ENCODE results near the gene AFG3L2. TPM values are rescaled to one million over a fixed set of nuclear protein-coding genes. Genes with fewer than 3 reads are reported as not detected.

AFG3L2 gene
- total and polyA plus RNA-seq, 10 donors = 16.0 to 42.4 (median 33.9) TPM

DNA sequence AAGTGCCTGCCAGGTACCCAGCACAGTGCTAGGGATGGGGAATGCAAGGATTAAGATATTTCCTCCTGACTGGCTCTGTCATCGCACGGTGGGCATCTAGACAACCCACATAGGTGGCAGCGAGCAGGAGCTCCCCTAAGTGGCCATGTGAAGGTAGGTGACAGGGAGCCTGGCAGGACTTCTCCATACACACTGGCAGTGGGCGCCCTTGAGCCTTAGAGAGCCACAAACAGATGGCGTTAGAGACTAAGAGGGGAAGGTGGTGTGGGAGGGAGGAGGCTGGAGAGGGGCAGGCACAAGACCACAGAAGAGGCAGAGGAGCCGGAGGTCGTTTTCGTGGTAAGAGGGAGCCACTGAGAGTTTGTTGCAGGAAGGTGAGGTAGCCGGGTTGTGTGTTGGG lies 45.9 kb upstream of the AFG3L2 start:
- intact Hi-C loops (cut with DNase I; ENCODE audit: low total_unique reads) = no loop called here
- no peak for DNase-seq
- H3K4me3 ChIP-seq = no peak overlapping the region
- peaks cover 0 to 20% (median 14%) of the 10 kb centered on the region in 6 donors for H3K4me1 ChIP-seq
- TF ChIP-seq POLR2A (IDR thresholded peaks at IDR 0.05) (no peak), POLR2AphosphoS5 (IDR thresholded peaks at IDR 0.05) (no peak)
- TF ChIP-seq, protein P1, sequence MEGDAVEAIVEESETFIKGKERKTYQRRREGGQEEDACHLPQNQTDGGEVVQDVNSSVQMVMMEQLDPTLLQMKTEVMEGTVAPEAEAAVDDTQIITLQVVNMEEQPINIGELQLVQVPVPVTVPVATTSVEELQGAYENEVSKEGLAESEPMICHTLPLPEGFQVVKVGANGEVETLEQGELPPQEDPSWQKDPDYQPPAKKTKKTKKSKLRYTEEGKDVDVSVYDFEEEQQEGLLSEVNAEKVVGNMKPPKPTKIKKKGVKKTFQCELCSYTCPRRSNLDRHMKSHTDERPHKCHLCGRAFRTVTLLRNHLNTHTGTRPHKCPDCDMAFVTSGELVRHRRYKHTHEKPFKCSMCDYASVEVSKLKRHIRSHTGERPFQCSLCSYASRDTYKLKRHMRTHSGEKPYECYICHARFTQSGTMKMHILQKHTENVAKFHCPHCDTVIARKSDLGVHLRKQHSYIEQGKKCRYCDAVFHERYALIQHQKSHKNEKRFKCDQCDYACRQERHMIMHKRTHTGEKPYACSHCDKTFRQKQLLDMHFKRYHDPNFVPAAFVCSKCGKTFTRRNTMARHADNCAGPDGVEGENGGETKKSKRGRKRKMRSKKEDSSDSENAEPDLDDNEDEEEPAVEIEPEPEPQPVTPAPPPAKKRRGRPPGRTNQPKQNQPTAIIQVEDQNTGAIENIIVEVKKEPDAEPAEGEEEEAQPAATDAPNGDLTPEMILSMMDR (IDR thresholded peaks at IDR 0.05 in 8 of 11, conservative IDR thresholded peaks at IDR 0.05 in 3 of 11) = no peak
- H3K9me3 ChIP-seq = no peaks in the 10 kb centered on the region
- H3K36me3 ChIP-seq = no peaks in the 10 kb centered on the region
- no peak overlapping the region for H3K27ac ChIP-seq
- WGBS, 5 donors = 51 to 62% (median 59%) methylated on average over 9 of the region's 9 CpGs
- peaks cover 0 to 14% (median 0%) of the 10 kb centered on the region in 7 donors for H3K27me3 ChIP-seq (replicated peaks in 1 of 7)

DNA sequence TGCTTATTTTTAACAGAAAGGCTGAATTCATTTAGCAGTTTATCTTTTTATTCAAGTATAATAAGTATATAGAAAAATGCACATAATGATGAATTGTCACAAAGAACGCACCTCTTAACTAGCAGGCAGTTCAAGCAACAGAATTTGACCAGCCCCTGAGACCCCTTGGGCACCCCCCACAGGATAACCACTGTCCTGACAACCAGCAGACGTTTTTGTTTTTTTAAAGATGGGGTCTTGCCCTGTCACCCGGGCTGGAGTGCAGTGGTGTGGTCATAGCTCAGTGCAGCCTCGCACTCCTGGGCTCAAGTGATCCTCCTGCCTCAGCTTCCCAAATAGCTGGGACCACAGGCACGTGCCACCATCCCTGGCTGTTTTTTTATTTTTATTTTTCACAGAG lies 44.7 kb upstream of the AFG3L2 start:
- intact Hi-C loops (cut with DNase I; ENCODE audit: low total_unique reads) = no loop called here
- TF ChIP-seq POLR2AphosphoS5 (IDR thresholded peaks at IDR 0.05) (no peak), POLR2A (IDR thresholded peaks at IDR 0.05) (no peak)
- TF ChIP-seq, protein P1 (IDR thresholded peaks at IDR 0.05 in 8 of 11, conservative IDR thresholded peaks at IDR 0.05 in 3 of 11) = no peak
- peaks cover 0 to 20% (median 14%) of the 10 kb centered on the region in 6 donors for H3K4me1 ChIP-seq
- no peak overlapping the region for H3K27ac ChIP-seq
- H3K36me3 ChIP-seq = no peaks in the 10 kb centered on the region
- 74 to 86% (median 78%) methylated on average over 5 of the region's 5 CpGs for whole genome bisulfite sequencing, 5 donors
- H3K4me3 ChIP-seq = no peak overlapping the region
- DNase-seq = no peak
- H3K27me3 ChIP-seq (replicated peaks in 1 of 7) = peaks cover 0 to 14% (median 0%) of the 10 kb centered on the region in 7 donors
- H3K9me3 ChIP-seq = no peaks in the 10 kb centered on the region

DNA sequence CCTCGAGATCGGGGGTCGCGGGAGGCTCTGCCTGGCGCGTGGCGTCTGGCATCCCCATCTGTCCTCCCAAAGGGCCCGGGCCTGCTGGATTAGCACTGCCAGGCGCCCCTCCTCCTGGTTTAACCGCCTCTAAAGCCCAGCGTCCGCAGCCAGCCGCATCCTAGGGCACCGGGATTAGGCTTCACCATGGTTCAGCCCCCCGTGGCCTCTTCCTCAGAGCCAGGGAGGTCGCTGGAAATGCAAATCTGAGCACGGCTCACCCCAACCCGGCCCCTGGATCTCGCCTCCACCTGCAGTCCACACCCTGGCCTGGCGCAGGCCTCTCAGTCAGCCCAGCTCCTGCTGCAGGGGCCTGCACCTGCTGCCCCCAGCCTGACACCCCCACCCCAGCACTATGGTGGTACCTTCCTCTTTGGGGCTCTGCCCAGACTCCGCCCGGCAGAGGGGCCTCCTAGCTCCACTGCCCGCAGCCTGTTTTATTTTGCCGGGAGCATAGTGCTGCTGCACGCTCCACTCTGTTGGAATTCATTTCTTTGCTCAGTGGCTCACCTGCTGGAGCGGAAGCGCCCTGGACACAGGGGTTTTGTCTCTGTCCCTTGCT lies 43.9 kb upstream of the AFG3L2 start:
- Histone ChIP-seq H3K27me3 (replicated peaks in 1 of 7) (peaks cover 0 to 14% (median 0%) of the 10 kb centered on the region in 7 donors), H3K4me3 (peak overlapping the region in 4 of 8 donors; percentile 49 to 78 (median 54)), H3K9me3 (no peaks in the 10 kb centered on the region), H3K4me1 (peaks cover 0 to 23% (median 15%) of the 10 kb centered on the region in 6 donors), H3K36me3 (no peaks in the 10 kb centered on the region), H3K27ac (no peak overlapping the region)
- 28 to 45% (median 34%) methylated on average over 9 to 27 of the region's 27 CpGs for WGBS, 5 donors
- TF ChIP-seq POLR2AphosphoS5 (IDR thresholded peaks at IDR 0.05) (no peak), POLR2A (IDR thresholded peaks at IDR 0.05) (no peak)
- TF ChIP-seq, protein P1 (IDR thresholded peaks at IDR 0.05 in 8 of 11, conservative IDR thresholded peaks at IDR 0.05 in 3 of 11) = no peak
- DNase-seq = no peak
- intact Hi-C loops (cut with DNase I; ENCODE audit: low total_unique reads) = no loop called here

DNA sequence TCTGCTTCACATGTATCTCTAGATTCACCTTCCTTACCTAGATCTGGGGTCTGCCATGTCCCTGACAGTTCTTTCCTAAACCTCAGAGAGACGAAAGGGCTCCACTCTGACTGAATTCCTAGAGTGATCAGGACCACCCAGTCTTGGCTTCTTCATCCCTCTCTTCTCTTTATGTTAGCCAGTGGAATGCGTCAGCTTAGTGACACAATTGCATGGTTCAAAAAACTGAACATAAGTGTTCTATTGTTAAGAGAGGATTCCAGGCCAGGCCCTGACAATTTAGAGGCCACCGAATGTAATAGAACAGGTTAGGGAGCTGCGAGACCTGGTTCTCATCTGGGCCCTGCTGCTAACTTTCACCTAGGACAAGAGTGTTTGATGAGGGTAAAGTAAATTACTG lies 40.7 kb upstream of the AFG3L2 start:
- TF ChIP-seq POLR2A (IDR thresholded peaks at IDR 0.05) = no peak
- TF ChIP-seq, protein P1 (IDR thresholded peaks at IDR 0.05 in 8 of 11, conservative IDR thresholded peaks at IDR 0.05 in 3 of 11) = no peak
- no peak for TF ChIP-seq POLR2AphosphoS5 (IDR thresholded peaks at IDR 0.05)
- no peak overlapping the region for H3K4me3 ChIP-seq
- 89 to 97% (median 92%) methylated on average over 4 of the region's 4 CpGs for WGBS, 5 donors
- intact Hi-C loops (cut with DNase I; ENCODE audit: low total_unique reads) = no loop called here
- H3K27ac ChIP-seq = no peak overlapping the region
- peaks cover 0 to 26% (median 18%) of the 10 kb centered on the region in 6 donors for H3K4me1 ChIP-seq
- H3K27me3 ChIP-seq (replicated peaks in 1 of 7) = peaks cover 0 to 14% (median 0%) of the 10 kb centered on the region in 7 donors
- H3K36me3 ChIP-seq = no peaks in the 10 kb centered on the region
- DNase-seq = no peak
- no peaks in the 10 kb centered on the region for H3K9me3 ChIP-seq

Measured in spleen (tissue), 11 donors.